HG03103 (cell line): ENCODE results near the gene RUFY1.
"Not testable (repeated sequence)": the region's sequence is repeated elsewhere in the genome, so short reads cannot be mapped to it uniquely, and the experiment has no call there.

Source experiments
- ATAC-seq: cut with Tn5 transposase; IDR thresholded peaks from one replicate; pipeline ENCODE4 v1.9.1; 2021; ENCODE audit warnings: low read depth; ENCODE audit not compliant: unreplicated experiment

The RUFY1 gene

DNA sequence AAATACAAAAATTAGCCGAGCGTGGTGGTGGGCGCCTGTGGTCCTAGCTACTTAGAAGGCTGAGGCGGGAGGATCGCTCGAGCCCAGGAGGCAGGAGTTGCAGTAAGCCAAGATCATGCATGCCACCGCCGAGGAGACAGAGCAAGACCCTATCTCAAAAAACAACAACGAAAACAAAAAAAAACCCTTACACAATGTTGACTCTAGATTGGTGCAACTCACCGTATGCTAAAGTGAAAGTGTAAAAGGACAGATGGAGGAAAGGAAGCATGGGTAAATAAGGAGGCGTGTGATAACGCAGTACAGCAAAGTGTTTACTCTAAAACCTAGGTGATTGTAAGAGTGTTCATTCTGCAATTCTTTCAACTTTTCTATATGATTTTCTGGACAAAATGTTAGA lies 15.9 kb upstream of the RUFY1 start:
- no peak for ATAC-seq

DNA sequence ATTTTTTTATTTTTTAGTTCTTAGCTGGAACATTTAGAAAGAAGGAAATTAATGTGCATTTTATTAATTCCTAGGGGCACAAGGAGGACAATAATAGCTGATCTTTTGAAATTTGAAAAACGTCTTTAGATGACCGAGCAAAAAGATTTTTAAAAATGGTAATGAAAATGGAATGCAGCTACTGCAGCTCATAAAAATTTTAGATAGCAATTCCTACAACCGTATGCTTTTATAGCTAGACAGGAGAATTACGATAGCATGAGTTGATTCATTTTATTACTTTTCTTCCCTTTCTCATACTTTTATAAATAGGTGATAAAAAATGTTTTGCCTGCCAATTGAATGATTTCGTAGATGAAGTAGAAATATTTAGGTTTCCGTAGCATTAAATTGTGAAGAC lies 13.7 kb upstream of the RUFY1 start:
- ATAC-seq, result no peak

DNA sequence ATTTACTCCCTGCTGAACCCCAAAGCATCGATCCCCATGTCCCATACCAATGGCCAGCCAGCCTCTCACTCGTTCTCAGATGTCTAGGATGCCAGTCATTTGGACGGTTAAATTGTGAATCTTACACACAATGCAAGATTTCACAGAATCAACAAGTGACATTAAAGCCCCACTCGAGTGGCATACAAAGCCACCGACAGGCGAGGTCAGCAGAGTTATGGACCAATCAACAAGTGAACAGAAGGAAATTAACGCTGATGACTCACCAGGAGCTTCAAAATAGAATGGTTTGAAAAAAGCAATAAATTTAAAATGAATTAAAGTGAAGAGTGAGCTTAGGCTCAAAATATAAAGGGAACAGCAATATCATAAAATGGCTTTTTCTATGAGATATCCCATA lies 8.2 kb upstream of the RUFY1 start:
- no peak for ATAC-seq

DNA sequence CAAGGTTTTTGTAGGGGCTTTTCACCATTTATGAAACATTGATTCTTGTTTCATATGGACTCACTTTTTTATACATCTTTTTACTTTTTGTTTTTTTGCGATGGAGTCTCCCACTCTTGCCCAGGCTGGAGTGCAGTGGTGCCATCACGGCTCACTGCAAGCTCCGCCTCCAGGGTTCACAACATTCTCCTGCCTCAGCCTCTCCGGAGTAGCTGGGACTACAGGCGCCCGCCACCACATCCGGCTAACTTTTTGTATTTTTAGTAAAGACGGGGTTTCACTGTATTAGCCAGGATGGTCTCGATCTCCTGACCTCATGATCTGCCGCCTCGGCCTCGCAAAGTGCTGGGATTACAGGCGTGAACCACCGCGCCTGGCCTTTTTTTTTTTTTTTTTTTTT lies 7.1 kb upstream of the RUFY1 start:
- not testable (repeated sequence) for ATAC-seq

DNA sequence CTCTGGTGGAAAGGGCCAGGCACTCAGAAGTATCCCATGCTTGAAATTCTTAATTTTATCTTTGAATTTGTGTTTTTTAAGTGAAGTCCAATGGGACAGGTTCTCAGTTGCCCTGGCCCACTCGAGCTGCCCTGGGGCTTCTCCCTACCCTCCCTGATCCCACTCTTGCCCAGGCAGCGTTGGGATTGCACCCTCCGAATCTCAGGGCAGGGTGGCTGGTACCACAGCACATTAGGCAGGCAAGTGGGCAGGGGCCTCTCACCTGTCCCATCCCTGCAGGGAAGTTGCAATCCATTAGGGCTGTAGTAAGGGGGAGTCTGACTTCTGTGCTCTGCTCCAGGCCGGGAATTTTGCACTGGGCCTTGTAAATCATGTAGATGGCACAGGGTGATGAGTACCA lies 2.7 kb downstream of the RUFY1 start:
- no peak for ATAC-seq

DNA sequence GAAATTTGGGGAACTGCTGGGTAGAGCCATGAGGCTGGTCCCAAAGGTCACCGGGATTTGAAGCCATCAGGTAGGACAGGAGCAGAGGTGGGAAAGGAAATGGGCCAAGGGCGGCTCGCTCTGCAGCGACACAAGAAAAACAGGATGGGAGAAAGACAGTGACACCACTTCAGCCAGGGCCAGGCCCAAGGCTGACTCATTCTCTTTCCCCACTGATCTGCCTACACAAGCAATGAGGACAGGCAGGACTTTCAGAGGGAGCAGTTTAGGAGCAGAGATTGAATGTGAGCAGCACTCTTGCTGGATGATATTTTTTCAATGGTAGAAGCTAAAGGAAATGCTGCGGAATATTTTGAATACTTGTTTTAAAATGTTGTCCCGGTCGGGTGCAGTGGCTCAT lies 3.5 kb downstream of the RUFY1 start:
- no peak for ATAC-seq

DNA sequence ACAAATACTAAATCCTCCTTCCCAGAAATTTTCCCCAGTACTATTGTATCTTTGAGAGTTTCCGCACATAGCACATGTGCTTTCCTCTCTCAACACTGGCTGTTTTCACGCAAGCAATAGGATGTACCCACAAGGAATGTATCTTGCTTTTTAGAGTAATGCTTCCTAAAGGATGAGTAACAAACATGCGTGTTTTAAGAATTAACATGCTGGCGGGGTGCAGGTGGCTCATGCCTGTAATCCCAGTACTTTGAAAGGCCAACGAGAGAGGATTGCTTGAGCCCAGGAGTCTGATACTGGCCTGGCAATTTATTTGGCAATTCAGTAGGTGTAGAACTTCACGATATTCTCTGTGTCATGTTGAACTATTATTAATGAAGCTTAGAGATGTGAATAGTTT lies 4.6 kb downstream of the RUFY1 start:
- ATAC-seq, result no peak

DNA sequence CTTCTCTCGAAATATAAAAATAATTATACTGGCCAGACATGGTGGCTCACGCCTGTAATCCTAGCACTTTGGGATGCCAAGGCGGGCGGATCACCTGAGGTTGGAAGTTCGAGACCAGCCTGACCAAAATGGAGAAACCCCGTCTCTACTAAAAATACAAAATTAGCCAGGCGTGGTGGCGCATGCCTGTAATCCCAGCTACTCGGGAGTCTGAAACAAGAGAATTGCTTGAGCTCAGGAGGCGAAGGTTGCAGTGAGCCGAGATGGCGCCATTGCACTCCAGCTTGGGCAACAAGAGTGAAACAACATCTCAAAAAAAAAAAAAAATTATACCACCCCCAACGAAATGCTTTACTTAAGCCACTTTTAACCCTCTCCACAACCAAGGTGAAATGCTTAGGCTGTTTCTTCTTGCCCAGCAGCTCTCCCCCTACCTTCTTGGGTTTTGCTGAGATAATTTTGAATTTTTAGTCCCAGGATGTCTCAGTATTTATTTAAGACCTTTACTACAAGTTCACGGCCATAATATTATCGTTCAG lies 8.0 kb downstream of the RUFY1 start:
- ATAC-seq, result not testable (repeated sequence)

DNA sequence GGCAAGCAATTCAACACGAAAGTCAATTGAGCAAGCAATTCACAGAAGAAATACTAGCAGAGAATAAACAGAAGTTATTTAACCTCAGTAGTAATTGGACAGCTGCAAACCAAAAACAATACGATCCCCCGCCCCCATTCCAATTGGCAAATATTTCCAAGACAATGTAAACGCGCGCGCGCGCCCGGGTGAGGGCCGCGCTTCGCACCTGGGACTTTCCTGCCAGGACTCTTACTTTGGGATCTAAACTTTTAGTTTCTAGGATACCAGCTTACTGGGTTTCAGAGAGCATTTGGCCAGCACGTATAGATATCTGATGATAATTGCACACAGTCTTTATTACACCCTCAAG lies 8.6 kb downstream of the RUFY1 start:
- ATAC-seq, result no peak

DNA sequence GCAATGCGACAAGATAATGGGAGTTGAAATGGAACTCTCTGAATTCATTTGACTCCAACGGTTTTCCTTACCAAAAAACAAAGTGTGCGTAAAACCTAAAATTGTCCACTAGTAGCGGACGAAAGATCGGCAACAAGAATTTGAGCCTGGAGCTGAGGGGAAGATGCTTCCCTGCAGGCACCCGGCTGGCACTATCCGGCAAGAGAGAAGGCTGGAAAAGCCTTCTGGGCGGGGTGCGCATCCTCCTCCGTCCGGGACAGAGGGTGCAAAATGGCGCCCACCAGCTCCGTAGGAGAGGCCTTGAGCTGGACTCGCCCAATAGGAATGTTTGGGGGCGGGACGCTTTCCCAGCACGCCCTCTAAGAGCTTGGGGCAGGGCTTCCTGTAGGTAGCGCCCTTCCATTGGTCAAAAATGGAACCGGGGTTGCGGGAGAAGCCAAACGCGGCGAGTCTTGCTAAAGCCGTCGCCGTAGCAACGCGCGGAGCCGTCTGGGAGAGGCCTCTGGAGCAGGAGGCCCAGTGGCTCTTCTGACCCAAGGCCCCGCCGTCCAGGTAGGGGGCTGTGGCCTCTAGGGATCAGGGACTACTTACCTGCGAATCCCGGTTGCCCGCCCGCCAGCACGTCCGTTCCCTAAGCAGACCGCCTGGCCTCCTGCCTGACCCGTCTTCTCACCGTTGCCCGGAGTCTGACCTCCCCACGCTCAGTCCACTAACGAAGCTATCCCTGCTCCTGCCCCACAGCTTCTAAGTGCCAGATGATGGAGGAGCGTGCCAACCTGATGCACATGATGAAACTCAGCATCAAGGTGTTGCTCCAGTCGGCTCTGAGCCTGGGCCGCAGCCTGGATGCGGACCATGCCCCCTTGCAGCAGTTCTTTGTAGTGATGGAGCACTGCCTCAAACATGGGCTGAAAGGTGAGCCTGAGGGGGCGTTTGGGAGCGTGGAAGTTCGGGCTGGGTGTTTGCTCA lies 9.2 kb downstream of the RUFY1 start:
- peak; percentile 100 for ATAC-seq

DNA sequence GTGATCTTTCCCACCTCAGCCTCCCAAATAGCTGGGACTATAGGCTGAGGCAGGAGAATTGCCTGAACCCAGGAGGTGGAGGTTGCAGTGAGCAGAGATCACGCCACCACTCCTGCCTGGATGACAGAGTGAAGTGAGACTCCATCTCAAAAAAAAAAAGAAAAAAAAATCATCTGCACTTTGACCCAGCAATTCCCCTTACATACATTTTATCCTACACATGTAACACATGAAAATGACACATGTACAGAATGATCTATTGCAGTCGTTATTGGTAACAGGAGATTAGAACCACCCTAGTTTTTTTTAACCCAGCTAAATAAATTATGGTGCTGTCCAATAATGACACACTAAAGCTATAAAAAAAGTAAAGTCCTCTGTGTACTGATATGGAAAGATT lies 14.2 kb downstream of the RUFY1 start:
- ATAC-seq, result no peak

DNA sequence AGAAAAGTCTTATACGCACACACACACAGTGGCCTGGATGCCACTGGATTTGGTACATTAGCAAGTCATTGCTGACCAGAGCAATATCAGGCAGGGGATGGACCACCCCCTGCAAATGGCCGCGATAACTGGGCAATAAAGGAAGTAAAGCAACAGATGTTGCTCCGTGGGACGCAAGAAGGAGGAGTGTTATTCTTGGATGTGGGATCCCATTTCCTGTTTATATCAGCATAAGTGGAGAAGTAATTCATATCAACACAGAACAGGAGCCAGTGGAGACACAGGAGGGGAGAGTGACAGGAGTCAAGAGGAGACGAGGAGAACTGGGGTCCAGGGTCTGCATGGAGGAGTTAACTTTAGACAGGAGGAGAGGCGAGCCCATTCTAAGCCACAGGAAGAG lies 18.4 kb downstream of the RUFY1 start:
- ATAC-seq, result no peak

DNA sequence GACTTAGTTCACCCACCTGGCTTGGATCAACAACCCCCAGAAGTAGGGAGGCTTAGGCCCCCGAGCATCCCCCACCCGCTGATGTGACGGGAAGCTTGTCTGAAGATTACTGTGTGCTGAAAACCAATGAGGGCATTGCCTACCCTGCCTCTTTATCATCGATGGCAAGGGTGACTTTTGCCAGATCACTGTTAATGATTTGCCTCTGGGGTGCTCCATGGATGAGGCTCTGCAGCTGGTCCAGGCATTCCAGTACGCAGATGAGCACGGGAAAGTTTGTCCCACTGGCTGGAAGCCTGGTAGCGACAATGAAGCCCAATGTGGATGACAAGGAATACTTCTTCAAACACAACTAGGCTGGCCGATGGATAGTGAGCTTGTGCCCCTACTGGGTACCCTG lies 22.0 kb downstream of the RUFY1 start:
- no peak for ATAC-seq

DNA sequence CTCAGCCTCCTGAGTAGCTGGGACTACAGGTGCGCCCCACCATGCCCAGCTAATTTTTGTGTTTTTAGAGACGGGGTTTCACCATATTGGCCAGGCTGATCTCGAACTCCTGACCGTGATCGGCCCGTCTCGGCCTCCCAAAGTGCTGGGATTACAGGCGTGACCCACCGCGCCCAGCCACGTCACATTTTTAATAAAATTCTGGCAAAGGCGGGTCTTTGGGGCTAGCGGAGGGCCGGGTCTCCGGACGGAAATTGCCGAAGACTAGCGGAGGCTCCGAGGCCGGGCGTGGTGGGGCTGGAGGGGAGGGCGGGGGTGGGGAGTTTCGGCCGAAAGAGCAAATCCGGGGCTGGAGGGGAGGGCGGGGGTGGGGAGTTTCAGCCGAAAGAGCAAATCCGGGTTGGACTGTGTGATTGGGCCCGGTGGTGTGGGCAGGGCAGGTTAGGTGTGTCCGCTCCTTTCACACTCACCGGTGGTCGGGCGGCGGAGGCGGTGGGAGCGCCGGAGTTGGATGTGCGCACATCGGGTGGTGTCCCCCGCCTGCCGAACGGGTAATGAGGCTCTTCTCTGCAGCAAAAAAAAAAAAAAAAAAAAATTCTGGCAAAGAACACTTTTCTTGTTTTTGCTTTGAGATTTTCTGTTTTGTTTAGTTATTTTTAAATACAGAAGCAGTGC lies 27.1 kb downstream of the RUFY1 start:
- ATAC-seq, result no peak

DNA sequence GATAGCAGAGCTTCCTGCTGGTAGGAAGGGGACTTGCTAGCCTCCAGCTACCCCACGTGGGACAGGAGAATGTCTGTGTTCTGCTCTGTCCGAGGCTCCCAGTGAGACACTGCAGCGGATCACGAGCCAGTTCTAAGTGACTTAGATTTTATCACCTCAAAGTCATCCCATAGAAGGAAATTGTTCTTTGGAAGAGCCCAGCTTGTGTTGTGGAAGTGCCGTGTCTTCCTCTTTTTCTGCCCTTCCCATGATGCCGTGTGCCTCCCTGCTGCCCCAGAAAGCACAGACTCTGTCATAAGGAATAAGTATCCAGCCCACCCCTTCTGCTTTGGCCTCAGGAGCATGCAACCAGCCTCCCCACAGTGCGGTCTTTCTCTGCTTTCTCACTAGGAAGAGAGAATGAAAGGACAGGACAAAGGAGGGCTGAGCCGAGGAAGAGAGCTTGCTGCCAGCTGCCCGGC lies 35.6 kb downstream of the RUFY1 start:
- ATAC-seq, result no peak

DNA sequence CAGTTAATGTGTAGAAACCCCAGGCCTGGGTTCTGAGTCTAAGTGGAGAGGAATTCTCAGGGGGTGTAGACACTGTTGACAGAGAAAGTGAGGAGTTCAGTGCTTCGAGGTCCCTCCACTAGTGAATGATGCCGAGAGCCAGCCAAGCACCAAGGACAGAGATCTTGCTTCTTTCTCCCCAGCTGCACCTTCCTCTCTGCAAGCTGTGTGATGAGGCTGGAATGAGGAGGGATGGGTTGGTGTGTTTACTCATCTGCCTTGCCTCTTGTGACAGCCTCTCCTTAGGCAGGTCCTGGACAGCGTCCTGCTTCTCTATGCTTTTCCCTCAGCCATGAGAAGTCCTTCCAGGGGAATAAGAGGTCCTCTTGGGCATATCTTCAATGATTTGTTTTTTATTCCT lies 37.8 kb downstream of the RUFY1 start:
- ATAC-seq, result no peak

DNA sequence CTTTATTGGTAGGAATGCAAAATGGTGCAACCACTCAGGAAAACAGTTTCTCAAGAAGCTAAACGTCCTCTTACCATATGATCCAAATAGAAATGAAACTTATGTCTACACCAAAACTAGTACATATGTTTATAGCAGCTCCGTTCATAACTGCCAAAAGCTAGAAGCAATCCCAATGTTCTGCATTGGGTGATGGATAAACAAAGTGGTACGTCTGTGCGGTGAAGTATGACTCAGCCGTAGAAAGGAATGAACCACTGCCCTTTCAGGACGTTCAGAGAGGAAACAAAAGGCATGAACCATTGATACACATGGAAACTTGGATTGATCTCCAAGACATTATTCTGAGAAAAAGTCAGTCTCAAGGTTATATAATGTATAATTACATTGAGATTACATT lies 45.6 kb downstream of the RUFY1 start:
- no peak for ATAC-seq

DNA sequence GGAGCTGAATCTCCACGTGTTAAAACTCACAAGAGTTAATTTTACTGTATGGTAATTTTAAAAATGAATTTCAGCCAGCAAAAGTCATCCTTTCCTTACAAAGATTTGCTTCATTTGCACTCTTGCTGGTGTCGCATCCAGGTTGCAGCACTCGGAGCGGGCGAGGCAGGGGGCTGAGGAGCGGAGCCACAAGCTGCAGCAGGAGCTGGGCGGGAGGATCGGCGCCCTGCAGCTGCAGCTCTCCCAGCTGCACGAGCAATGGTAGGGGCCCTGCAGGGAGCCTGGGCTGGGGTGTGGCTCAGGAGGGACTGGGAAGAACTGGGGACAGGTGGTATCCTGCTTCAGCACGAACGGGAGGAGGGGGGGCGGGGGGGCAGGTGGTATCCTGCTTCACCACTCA lies 46.1 kb downstream of the RUFY1 start:
- ATAC-seq, result no peak

DNA sequence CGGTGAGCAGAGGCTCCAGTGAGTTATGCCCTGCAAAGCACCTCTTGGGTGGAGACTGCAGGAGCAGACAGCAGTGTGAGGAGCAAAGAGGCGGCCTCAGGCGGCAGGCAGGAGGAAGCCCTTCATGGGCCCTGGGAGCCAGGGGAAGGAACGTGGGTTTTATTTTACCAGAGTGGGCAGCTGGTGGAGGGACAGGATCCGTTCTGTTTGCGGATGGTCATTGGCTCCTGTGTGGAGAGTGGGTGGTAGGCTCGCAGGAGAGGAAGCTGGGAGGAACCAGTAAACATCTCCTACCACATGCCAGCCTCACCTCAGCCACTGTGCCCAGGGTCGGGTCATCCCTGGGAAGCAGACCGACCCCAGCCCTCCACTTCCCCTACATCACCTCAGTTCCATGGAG lies 48.7 kb downstream of the RUFY1 start:
- ATAC-seq, result no peak

DNA sequence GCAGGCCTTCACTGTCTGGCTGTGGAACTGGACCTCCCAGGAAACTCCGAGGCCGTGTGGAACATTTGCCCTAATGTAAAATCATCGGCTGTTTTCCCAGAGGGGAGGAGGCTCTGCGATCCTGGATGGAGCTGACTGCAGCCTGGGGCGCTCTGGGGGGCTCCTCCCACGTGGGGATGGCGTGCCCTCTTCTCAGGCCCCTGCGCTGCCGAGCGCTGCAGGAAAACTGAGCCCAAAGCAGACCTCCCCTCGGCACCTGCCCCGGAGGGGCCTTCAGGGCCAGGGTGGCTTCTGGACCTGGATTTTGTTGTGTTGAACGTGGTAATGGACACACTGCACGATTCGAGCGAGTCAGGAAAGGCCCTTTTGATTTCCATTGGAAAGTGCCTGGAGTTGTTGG lies 49.2 kb downstream of the RUFY1 start:
- no peak for ATAC-seq

DNA sequence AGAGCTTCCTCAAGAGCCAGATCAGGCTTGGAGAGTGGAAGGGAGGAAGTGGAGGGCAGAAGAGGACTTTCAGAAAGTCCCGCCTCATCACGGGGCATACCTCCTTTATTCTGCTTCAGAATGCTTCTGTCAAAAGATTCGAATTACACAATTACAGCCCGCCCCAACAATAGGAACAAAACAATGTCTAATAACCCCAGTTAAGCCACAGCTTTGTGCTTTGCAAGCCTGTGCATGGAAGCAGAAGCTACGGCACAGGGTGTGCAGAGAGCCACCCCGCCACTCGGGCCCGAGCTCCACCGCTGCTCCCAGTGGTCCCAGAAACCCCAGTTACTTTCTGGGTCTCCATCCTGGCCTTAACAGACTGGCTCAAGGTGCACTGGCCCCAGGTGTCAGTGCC lies 49.6 kb downstream of the RUFY1 start:
- no peak for ATAC-seq
